Kidney (tissue), 14 donors: ENCODE measurements around the gene ANKRD45. TPM values are rescaled to one million over a fixed set of nuclear protein-coding genes. Genes with fewer than 3 reads are reported as not detected.
"Not testable (repeated sequence)": the region's sequence is repeated elsewhere in the genome, so short reads cannot be mapped to it uniquely, and the experiment has no call there.

ENCODE experiments used
- DNase-seq, 5 donors: peaks; one replicate each; pipeline ENCODE4 v3.0.0-alpha.2; 2013 to 2020
- FAIRE-seq: peaks from 2 replicates; lab custom pipeline; 2012; peaks lifted over from hg19 to GRCh38; lab: Jason Lieb, UNC
- H3K27ac ChIP-seq, 2 donors: one replicate each; pipeline ENCODE4 v1.7.0; 2013; ENCODE audit warnings: low read depth in 2 of 2, low read length in 2 of 2, inconsistent platforms in 1 of 2
- H3K27me3 ChIP-seq: one replicate; pipeline ENCODE4 v1.7.1; 2013; ENCODE audit warnings: low read length, inconsistent platforms; ENCODE audit not compliant: control insufficient read depth, insufficient read depth
- H3K36me3 ChIP-seq, 3 donors: one replicate each; pipeline versions ENCODE4 v1.7.0 to v1.7.1; 2013; ENCODE audit warnings: low read length in 3 of 3, control low read depth in 1 of 3, inconsistent platforms in 1 of 3; ENCODE audit not compliant: insufficient read depth in 3 of 3, control insufficient read depth in 2 of 3
- H3K4me1 ChIP-seq, 3 donors: one replicate each; pipeline versions ENCODE4 v1.7.0 to v1.7.1; 2013; ENCODE audit warnings: low read length in 3 of 3, inconsistent platforms in 1 of 3, low read depth in 1 of 3; ENCODE audit not compliant: control insufficient read depth in 2 of 3, insufficient read depth in 2 of 3
- H3K4me3 ChIP-seq, 3 donors: one replicate each; pipeline versions ENCODE4 v1.7.0 to v1.8.1; 2013; ENCODE audit warnings: low read length in 3 of 3, control low read depth in 1 of 3, inconsistent platforms in 1 of 3
- H3K9ac ChIP-seq, 3 donors: one replicate each; pipeline versions ENCODE4 v1.7.0 to v1.7.1; 2013; ENCODE audit warnings: low read length in 3 of 3, control low read depth in 1 of 3, inconsistent platforms in 1 of 3
- H3K9me3 ChIP-seq, 3 donors: one replicate each; pipeline versions ENCODE4 v1.7.0 to v1.7.1; 2013; ENCODE audit warnings: low read length in 3 of 3, control low read depth in 1 of 3, inconsistent platforms in 1 of 3; ENCODE audit not compliant: control insufficient read depth in 2 of 3, insufficient read depth in 1 of 3
- CTCF ChIP-seq: IDR thresholded peaks from 3 replicates; pipeline ENCODE4 v1.5.1; 2012; ENCODE audit warnings: mild to moderate bottlenecking, moderate library complexity, borderline replicate concordance; ENCODE audit not compliant: insufficient read depth; ENCODE audit errors: extremely low read depth
- intact Hi-C: fragments of 100-400 bp; cut with DNase I; formaldehyde crosslinking; loops from one replicate; pipeline ENCODE4 v1.11.1; 2022
- polyA plus RNA-seq: library from polyadenylated mRNA; stranded (reverse); fragments of 350-450 nt; fragmentation: Illumina TruSeq; extraction: RNeasy Lipid Tissue Mini Kit (QIAGEN cat#74804); gene quantifications from one replicate; pipeline ENCODE4 v1.2.3, GENCODE V29; 2014; ENCODE audit warnings: low read depth, low replicate concordance; ENCODE audit not compliant: insufficient read depth
- total RNA-seq: library from RNA; stranded (reverse); fragmentation: NEBNext Ultra II Directional; extraction: Animal tissue kit (Norgen Biotek cat#: 25700); gene quantifications from one replicate; pipeline ENCODE4 v1.2.1, GENCODE V29; 2021
- donor health status: control.
- donor health status: control.
- donor health status: control.
- donor health status: control.
- donor health status: control.
- donor health status: DM: yes; HTN: yes; CAD: no.
- donor health status: Normal renal cell carcinoma (clear cell type).

Gene ANKRD45
- total and polyA plus RNA-seq, 2 donors from 2014 or later, result 1.2 to 7.7 TPM

GRCh38 chr1:173705117-173705516 lies 35.5 kb upstream of the ANKRD45 start:
- H3K4me1 ChIP-seq, result no peaks in the 10 kb centered on the region
- H3K27ac ChIP-seq, result no peak overlapping the region
- intact Hi-C loops, result no loop called here
- no peaks in the 10 kb centered on the region for H3K27me3 ChIP-seq
- DNase-seq, result no peak
- no peak for TF ChIP-seq CTCF
- H3K4me3 ChIP-seq, result no peak overlapping the region
- H3K36me3 ChIP-seq, result no peaks in the 10 kb centered on the region
- no peak overlapping the region for H3K9ac ChIP-seq
- H3K9me3 ChIP-seq, result no peaks in the 10 kb centered on the region
- FAIRE-seq, result no peak

GRCh38 chr1:173702736-173703135 lies 33.1 kb upstream of the ANKRD45 start:
- no peak for DNase-seq
- no peaks in the 10 kb centered on the region for H3K4me1 ChIP-seq
- no peaks in the 10 kb centered on the region for H3K27me3 ChIP-seq
- intact Hi-C loops, result no loop called here
- no peaks in the 10 kb centered on the region for H3K9me3 ChIP-seq
- no peaks in the 10 kb centered on the region for H3K36me3 ChIP-seq
- no peak overlapping the region for H3K9ac ChIP-seq
- no peak for TF ChIP-seq CTCF
- H3K27ac ChIP-seq, result no peak overlapping the region
- no peak overlapping the region for H3K4me3 ChIP-seq
- FAIRE-seq, result no peak

- FAIRE-seq, H3K36me3 ChIP-seq, H3K9ac ChIP-seq, H3K4me1 ChIP-seq, H3K9me3 ChIP-seq, intact Hi-C loops, DNase-seq, H3K27ac ChIP-seq, H3K4me3 ChIP-seq, H3K27me3 ChIP-seq: not testable (repeated sequence)
Measured at GRCh38 chr1:173701299-173701698, 31.6 kb upstream of the ANKRD45 start.

GRCh38 chr1:173693238-173693637 lies 23.6 kb upstream of the ANKRD45 start:
- TF ChIP-seq CTCF, result no peak
- DNase-seq, result no peak
- Histone ChIP-seq H3K9ac (no peak overlapping the region), H3K27me3 (no peaks in the 10 kb centered on the region), H3K4me3 (no peak overlapping the region), H3K27ac (no peak overlapping the region), H3K9me3 (no peaks in the 10 kb centered on the region), H3K36me3 (no peaks in the 10 kb centered on the region), H3K4me1 (no peaks in the 10 kb centered on the region)
- no peak for FAIRE-seq
- intact Hi-C loops, result no loop called here
